H1 (cell line): ENCODE results near the gene KIF26B. TPM values are rescaled to one million over a fixed set of nuclear protein-coding genes. Genes with fewer than 3 reads are reported as not detected.

Experiments used
- CTCF ChIA-PET: fragments of 300-600 bp; sonication (Branson Sonifier 250); formaldehyde crosslinking; loops from one replicate; lab custom pipeline; 2021; ENCODE audit not compliant: partially characterized antibody; lab: Charles Lee
- POLR2A ChIA-PET: fragments of 300-600 bp; sonication (Branson Sonifier 250); formaldehyde crosslinking; loops from one replicate; lab custom pipeline; 2021; ENCODE audit warnings: inconsistent platforms; ENCODE audit not compliant: partially characterized antibody; lab: Charles Lee
- DNase-seq, 2 experiments: peaks; one replicate each; pipeline versions ENCODE4 v3.0.0 to v3.0.0-alpha.2; 2010 to 2022; ENCODE audit warnings: low spot score in 2 of 2, low read depth in 1 of 2, mixed read lengths in 1 of 2
- FAIRE-seq: peaks from 2 replicates; lab custom pipeline; 2011; peaks lifted over from hg19 to GRCh38; lab: Jason Lieb, UNC
- H2AFZ ChIP-seq: 2 replicates; pipeline ENCODE4 v1.8.1; 2012; ENCODE audit warnings: low read length, inconsistent platforms
- H2AK5ac ChIP-seq: 2 replicates; pipeline ENCODE4 v1.6.1; 2013; ENCODE audit warnings: low read depth, low read length
- H2BK120ac ChIP-seq: replicated peaks from 2 replicates; pipeline ENCODE3; 2013; ENCODE audit warnings: low read depth, low read length, inconsistent platforms
- H2BK12ac ChIP-seq: 2 replicates; pipeline ENCODE4 v1.6.1; 2013; ENCODE audit warnings: low read depth, low read length
- H2BK15ac ChIP-seq: 2 replicates; pipeline ENCODE4 v1.6.1; 2013; ENCODE audit warnings: low read length
- H2BK20ac ChIP-seq: 2 replicates; pipeline ENCODE4 v1.6.1; 2013; ENCODE audit warnings: low read length
- H2BK5ac ChIP-seq: 2 replicates; pipeline ENCODE4 v1.6.1; 2013; ENCODE audit warnings: low read depth, low read length
- H3K14ac ChIP-seq: 2 replicates; pipeline ENCODE4 v1.6.1; 2013; ENCODE audit warnings: inconsistent platforms; ENCODE audit not compliant: insufficient read length
- H3K18ac ChIP-seq: 2 replicates; pipeline ENCODE4 v1.6.1; 2013; ENCODE audit warnings: low read length; ENCODE audit errors: extremely low read depth
- H3K23ac ChIP-seq: 2 replicates; pipeline ENCODE4 v1.6.1; 2013; ENCODE audit warnings: inconsistent platforms; ENCODE audit not compliant: insufficient read length
- H3K23me2 ChIP-seq: 2 replicates; pipeline ENCODE4 v1.6.1; 2013; ENCODE audit warnings: low read depth, low read length
- H3K27ac ChIP-seq: 2 replicates; pipeline ENCODE4 v1.6.1; 2011; ENCODE audit warnings: low read depth, low read length, inconsistent platforms
- H3K27me3 ChIP-seq, 4 experiments: replicated peaks in 1 of 4; 1 replicate in 1 of 4; 2 replicates in 3 of 4; pipeline versions ENCODE4 v1.6.1 to v1.8.1; 2011 to 2013; ENCODE audit warnings: low read length in 3 of 4, mild to moderate bottlenecking in 3 of 4, inconsistent platforms in 2 of 4, mixed read lengths in 2 of 4, moderate library complexity in 1 of 4; ENCODE audit not compliant: control insufficient read depth in 3 of 4, insufficient read depth in 3 of 4; ENCODE audit errors: extremely low read depth in 1 of 4
- H3K36me3 ChIP-seq, 4 experiments: 2 replicates each; pipeline versions ENCODE4 v1.6.1 to v1.8.1; 2011 to 2013; ENCODE audit warnings: mild to moderate bottlenecking in 4 of 4, low read length in 3 of 4, moderate library complexity in 2 of 4, control low read depth in 1 of 4, inconsistent platforms in 1 of 4; ENCODE audit not compliant: insufficient read depth in 4 of 4, control insufficient read depth in 2 of 4
- H3K4ac ChIP-seq: replicated peaks from 2 replicates; pipeline ENCODE3; 2013; ENCODE audit warnings: low read length, low read depth, mixed read lengths, inconsistent platforms; ENCODE audit not compliant: insufficient read length
- H3K4me1 ChIP-seq, 4 experiments: replicated peaks in 1 of 4; 1 replicate in 1 of 4; 2 replicates in 3 of 4; pipeline versions ENCODE4 v1.6.1 to v1.8.1; 2011 to 2013; ENCODE audit warnings: low read length in 3 of 4, inconsistent platforms in 2 of 4, mixed read lengths in 1 of 4; ENCODE audit not compliant: insufficient read depth in 4 of 4, control insufficient read depth in 3 of 4
- H3K4me2 ChIP-seq, 2 experiments: 2 replicates each; pipeline versions ENCODE4 v1.6.1 to v1.8.1; 2011 to 2013; ENCODE audit warnings: low read depth in 2 of 2, low read length in 2 of 2, control low read depth in 1 of 2, inconsistent platforms in 1 of 2, mild to moderate bottlenecking in 1 of 2; ENCODE audit not compliant: insufficient read depth in 1 of 2
- H3K4me3 ChIP-seq, 4 experiments: fragments of 200-600, 300-600 bp in 1 of 4; sonication (generic), shearing (Covaris generic), sonication (Bioruptor Twin) in 1 of 4; 2 replicates each; pipeline versions ENCODE4 v1.5.1 to v1.8.1; 2011 to 2016; ENCODE audit warnings: low read length in 4 of 4, low read depth in 3 of 4, control low read depth in 2 of 4, inconsistent platforms in 2 of 4, mild to moderate bottlenecking in 2 of 4, mixed read lengths in 1 of 4, moderate library complexity in 1 of 4; ENCODE audit not compliant: insufficient read depth in 2 of 4; ENCODE audit errors: extremely low read depth in 1 of 4
- H3K56ac ChIP-seq: replicated peaks from 2 replicates; pipeline ENCODE3; 2013; ENCODE audit warnings: low read depth, mild to moderate bottlenecking, mixed read lengths, low read length, inconsistent platforms; ENCODE audit not compliant: insufficient read length
- H3K79me1 ChIP-seq: 2 replicates; pipeline ENCODE4 v1.6.1; 2013; ENCODE audit warnings: low read depth, low read length, control low read depth
- H3K79me2 ChIP-seq, 2 experiments: 2 replicates each; pipeline versions ENCODE4 v1.6.1 to v1.8.1; 2012 to 2013; ENCODE audit warnings: low read length in 2 of 2, mild to moderate bottlenecking in 2 of 2, inconsistent platforms in 1 of 2; ENCODE audit not compliant: insufficient read depth in 2 of 2, control insufficient read depth in 1 of 2
- H3K9ac ChIP-seq, 4 experiments: replicated peaks in 1 of 4; 1 replicate in 1 of 4; 2 replicates in 3 of 4; pipeline versions ENCODE4 v1.6.1 to v1.8.1; 2011 to 2013; ENCODE audit warnings: low read depth in 3 of 4, low read length in 3 of 4, control low read depth in 2 of 4, mild to moderate bottlenecking in 2 of 4, moderate library complexity in 2 of 4, inconsistent platforms in 1 of 4; ENCODE audit errors: extremely low read depth in 1 of 4
- H3K9me3 ChIP-seq, 2 experiments: 2 replicates each; pipeline versions ENCODE4 v1.6.1 to v1.8.1; 2012 to 2013; ENCODE audit warnings: mild to moderate bottlenecking in 2 of 2, moderate library complexity in 2 of 2, control low read depth in 1 of 2, inconsistent platforms in 1 of 2, low read depth in 1 of 2, low read length in 1 of 2, mixed read lengths in 1 of 2; ENCODE audit not compliant: insufficient read depth in 2 of 2
- H4K20me1 ChIP-seq, 2 experiments: replicated peaks in 1 of 2; 2 replicates each; pipeline versions ENCODE3 to v1.8.1; 2011 to 2013; ENCODE audit warnings: inconsistent platforms in 2 of 2, low read length in 2 of 2, mild to moderate bottlenecking in 1 of 2; ENCODE audit not compliant: insufficient read depth in 2 of 2, control insufficient read depth in 1 of 2
- H4K5ac ChIP-seq: 2 replicates; pipeline ENCODE4 v1.6.1; 2013; ENCODE audit warnings: low read length, low read depth, mixed read lengths, inconsistent platforms; ENCODE audit not compliant: insufficient read length
- H4K8ac ChIP-seq: 2 replicates; pipeline ENCODE4 v1.8.0; 2013; ENCODE audit warnings: mild to moderate bottlenecking, moderate library complexity, low read length, inconsistent platforms; ENCODE audit not compliant: insufficient read depth; ENCODE audit errors: extremely low read depth
- H4K91ac ChIP-seq: replicated peaks from 2 replicates; pipeline ENCODE3; 2013; ENCODE audit warnings: low read length, mixed read lengths, inconsistent platforms; ENCODE audit not compliant: insufficient read length
- ATF3 ChIP-seq: IDR thresholded peaks from 2 replicates; pipeline ENCODE4 v1.6.1; 2011; ENCODE audit warnings: low read depth, mild to moderate bottlenecking, low read length; ENCODE audit not compliant: insufficient read depth
- CEBPB ChIP-seq: IDR thresholded peaks from 2 replicates; pipeline ENCODE4 v1.6.1; 2012; ENCODE audit warnings: low read depth, low read length
- SP4 ChIP-seq: IDR thresholded peaks from 2 replicates; pipeline ENCODE4 v1.6.1; 2012; ENCODE audit warnings: low read length, inconsistent platforms
- WGBS, 2 experiments: shearing (Covaris generic) in 1 of 2; methylation state at CpG; one replicate each; pipeline versions ENCODE4 v1.1.6 to v1.1.7; 2013 to 2015; ENCODE audit warnings: low lambda C conversion rate in 2 of 2, mixed read lengths in 2 of 2, inconsistent platforms in 1 of 2, low coverage in 1 of 2, missing lambda C conversion rate in 1 of 2; ENCODE audit not compliant: insufficient replicate concordance in 2 of 2, insufficient coverage in 1 of 2, insufficient read length in 1 of 2; ENCODE audit errors: extremely low coverage in 1 of 2, missing lambda C conversion rate in 1 of 2; 5-methylcytosine and 5-hydroxymethylcytosine counted together
- polyA plus RNA-seq, 7 experiments: library from polyadenylated mRNA; depleted of rRNA in 3 of 7; stranded (reverse) in 5 of 7; unstranded in 2 of 7; fragments of >200 nt in 5 of 7; fragments of 200-250 nt in 2 of 7; gene quantifications; 1 replicate in 5 of 7; 2 replicates in 1 of 7; 4 replicates in 1 of 7; pipeline versions ENCODE4 v1.2.1 to v1.2.3, GENCODE V29; 2011 to 2013; ENCODE audit warnings: missing spikeins in 2 of 7, mixed read lengths in 2 of 7
- total RNA-seq: library from RNA; stranded (reverse); fragmentation: NEBNext Ultra II Directional; extraction: Animal tissue kit (Norgen Biotek cat#: 25700); gene quantifications from 2 replicates; pipeline ENCODE4 v1.2.1, GENCODE V29; 2021

KIF26B gene
- total and polyA plus RNA-seq, 2 of the 8 experiments (the other 6 are each of a cell fraction or from before 2014, with no cell fraction given) = 0.06 to 0.28 TPM

- Histone ChIP-seq H3K4me2 (no peak overlapping the region), H3K18ac (peak overlapping the region; percentile 22; the same call in 1 of the 2 replicates), H3K27me3 (no peaks in the 10 kb centered on the region), H3K23ac (no peak overlapping the region), H3K79me2 (no peaks in the 10 kb centered on the region), H3K27ac (no peak overlapping the region), H2AFZ (peak overlapping the region; percentile 79), H3K36me3 (no peaks in the 10 kb centered on the region), H3K79me1 (no peaks in the 10 kb centered on the region), H4K20me1 (no peaks in the 10 kb centered on the region), H4K5ac (no peak overlapping the region), H2BK5ac (no peak overlapping the region), H2AK5ac (no peak overlapping the region), H4K8ac (peak overlapping the region; percentile 14; the same call in 1 of the 2 replicates), H2BK15ac (peak overlapping the region; percentile 98; the same call in 1 of the 2 replicates), H3K56ac (no peak overlapping the region), H4K91ac (no peak overlapping the region), H3K9ac (no peak overlapping the region), H2BK12ac (no peak overlapping the region), H3K14ac (no peak overlapping the region), H3K4ac (no peak overlapping the region), H2BK20ac (no peak overlapping the region), H3K9me3 (no peaks in the 10 kb centered on the region), H3K23me2 (no peaks in the 10 kb centered on the region), H3K4me1 (peaks cover 0 to 2% (median 0%) of the 10 kb centered on the region in 4 experiments; a peak in 1 of 7 replicates), H2BK120ac (no peak overlapping the region), H3K4me3 (no peak overlapping the region)
- WGBS, 2 experiments = 86% methylated on average over 14 of the region's 16 CpGs; no CpG with 5 or more reads in 1 of the 2 experiments
- TF ChIP-seq CEBPB = peak; percentile 63; the same call in 1 of the 2 replicates
- no peak for TF ChIP-seq SP4
- 0 out of 2 replicates have a peak, but pooled peaks have one; percentile 22 for TF ChIP-seq ATF3
- DNase-seq (no peak), FAIRE-seq (no peak)
- ChIA-PET POLR2A (interaction anchor here (1.2 kb wide), 1 partner anchor 88 kb away, joined by 3 read pairs; no protein-coding TSS in a partner anchor), CTCF (interaction anchor here (0.6 to 1.5 kb wide), 3 partner anchors 14 to 202 kb away, joined by 3 to 4 read pairs (median 3); no protein-coding TSS in a partner anchor)
Measured at GRCh38 chr1:245599371-245600174, 444.8 kb downstream of the KIF26B start.
